ENCODE measurements around the gene SYNJ2. TPM values are rescaled to one million over a fixed set of nuclear protein-coding genes. Genes with fewer than 3 reads are reported as not detected.
A peak's percentile ranks its signal among the peaks of the same experiment; 100 is the strongest.

Gene SYNJ2
- total RNA-seq, 1 experiment from 2014 or later, result 24.5 TPM

DNA sequence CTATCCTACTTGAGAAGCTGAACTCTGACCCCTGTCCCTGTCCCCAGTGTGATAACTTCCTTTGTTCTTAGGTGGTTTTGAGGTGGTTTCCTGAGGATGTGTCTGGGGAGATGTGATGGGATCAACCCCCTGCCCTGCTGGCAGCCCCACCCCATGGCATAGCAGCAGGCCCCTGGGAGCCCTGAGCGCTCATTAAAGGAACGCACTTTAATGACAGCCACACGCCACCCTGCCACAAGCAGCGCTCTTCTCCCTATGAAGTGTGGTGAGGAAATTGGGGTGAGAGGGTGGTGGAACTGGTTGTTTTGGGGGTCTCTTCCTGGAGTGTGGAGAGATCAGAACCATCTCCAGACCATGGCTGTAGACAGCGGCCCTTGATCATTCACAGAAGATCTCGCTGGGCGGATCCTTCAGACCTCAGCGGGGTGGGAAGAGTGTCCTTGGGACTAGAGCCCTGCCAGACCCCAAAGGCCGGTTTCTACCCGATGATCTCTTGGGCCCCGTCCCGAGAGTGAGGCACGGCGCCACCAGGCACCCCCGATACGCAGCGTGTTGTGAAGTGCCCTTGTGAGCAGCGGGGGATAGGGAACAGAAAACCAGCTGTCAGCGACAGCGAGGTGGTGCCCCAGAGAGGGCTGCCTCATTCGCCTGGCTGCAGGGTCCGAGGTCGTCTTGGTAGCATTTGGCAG is 45.4 kb downstream of the SYNJ2 start:
- DNase-seq, result no peak
- no peak overlapping the region for H4K5ac ChIP-seq (ENCODE audit: insufficient read length, low read depth, low read length)
- no peak overlapping the region for H2BK12ac ChIP-seq (ENCODE audit: insufficient read length, low read depth, low read length)
- H3K27me3 ChIP-seq (ENCODE audit: insufficient read depth, low read length), result no peaks in the 10 kb centered on the region
- H3K27ac ChIP-seq (ENCODE audit: insufficient read length, low read depth, low read length), result no peak overlapping the region
- H3K23ac ChIP-seq (ENCODE audit: insufficient read length, low read depth, low read length), result no peak overlapping the region
- no CpG with 5 or more reads among the region's 23 CpGs for WGBS (ENCODE audit: extremely low coverage, insufficient read length, low lambda C conversion rate)
- H3K18ac ChIP-seq (ENCODE audit: insufficient read length, low read depth, low read length), result no peak overlapping the region
- H3K27ac Mint-ChIP-seq, result peak overlapping the region; percentile 21 to 85 (median 32); a peak in 5 of 7 replicates
- no peak overlapping the region for H4K91ac ChIP-seq (ENCODE audit: insufficient read length, low read depth, low read length)
- no peak overlapping the region for H3K9ac ChIP-seq (ENCODE audit: extremely low read depth, insufficient read length, low read length)
- H3K36me3 Mint-ChIP-seq (ENCODE audit: insufficient read depth in 1 of 3, low read depth in 3 of 3), result peaks cover 0 to 11% (median 3%) of the 10 kb centered on the region in 3 experiments; a peak in 3 of 7 replicates
- H3K9me3 Mint-ChIP-seq, result no peaks in the 10 kb centered on the region
- H2BK15ac ChIP-seq (ENCODE audit: low read depth, low read length), result no peak overlapping the region
- no peaks in the 10 kb centered on the region for H3K4me1 ChIP-seq (ENCODE audit: insufficient read depth, low read length)
- no peak overlapping the region for H2BK120ac ChIP-seq (ENCODE audit: low read depth, low read length, poor library complexity, severe bottlenecking)
- no peaks in the 10 kb centered on the region for H3K9me3 ChIP-seq (ENCODE audit: control insufficient read depth, low read depth, low read length)
- no peaks in the 10 kb centered on the region for H3K23me2 ChIP-seq (ENCODE audit: insufficient read length, low read depth, low read length, poor library complexity, severe bottlenecking)
- H2BK5ac ChIP-seq (ENCODE audit: insufficient read length, low read length), result no peak overlapping the region
- H2BK20ac ChIP-seq (ENCODE audit: low read depth, low read length, poor library complexity, severe bottlenecking), result no peak overlapping the region
- no peaks in the 10 kb centered on the region for H3K27me3 Mint-ChIP-seq (ENCODE audit: low read depth)
- no peaks in the 10 kb centered on the region for H4K20me1 ChIP-seq (ENCODE audit: control insufficient read depth, insufficient read depth, insufficient read length)
- no peaks in the 10 kb centered on the region for H3K79me2 ChIP-seq (ENCODE audit: insufficient read depth, low read length)
- TF ChIP-seq, protein P1, sequence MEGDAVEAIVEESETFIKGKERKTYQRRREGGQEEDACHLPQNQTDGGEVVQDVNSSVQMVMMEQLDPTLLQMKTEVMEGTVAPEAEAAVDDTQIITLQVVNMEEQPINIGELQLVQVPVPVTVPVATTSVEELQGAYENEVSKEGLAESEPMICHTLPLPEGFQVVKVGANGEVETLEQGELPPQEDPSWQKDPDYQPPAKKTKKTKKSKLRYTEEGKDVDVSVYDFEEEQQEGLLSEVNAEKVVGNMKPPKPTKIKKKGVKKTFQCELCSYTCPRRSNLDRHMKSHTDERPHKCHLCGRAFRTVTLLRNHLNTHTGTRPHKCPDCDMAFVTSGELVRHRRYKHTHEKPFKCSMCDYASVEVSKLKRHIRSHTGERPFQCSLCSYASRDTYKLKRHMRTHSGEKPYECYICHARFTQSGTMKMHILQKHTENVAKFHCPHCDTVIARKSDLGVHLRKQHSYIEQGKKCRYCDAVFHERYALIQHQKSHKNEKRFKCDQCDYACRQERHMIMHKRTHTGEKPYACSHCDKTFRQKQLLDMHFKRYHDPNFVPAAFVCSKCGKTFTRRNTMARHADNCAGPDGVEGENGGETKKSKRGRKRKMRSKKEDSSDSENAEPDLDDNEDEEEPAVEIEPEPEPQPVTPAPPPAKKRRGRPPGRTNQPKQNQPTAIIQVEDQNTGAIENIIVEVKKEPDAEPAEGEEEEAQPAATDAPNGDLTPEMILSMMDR (conservative IDR thresholded peaks at IDR 0.05), result no peak
- H3T11ph ChIP-seq (ENCODE audit: low read length), result no peak overlapping the region
- no peak overlapping the region for H4K8ac ChIP-seq (replicated peaks; ENCODE audit: insufficient read length, low read depth, low read length)
- no peak overlapping the region for H3K4me3 Mint-ChIP-seq
- no peak overlapping the region for H2AK5ac ChIP-seq (ENCODE audit: insufficient read length, low read length)
- H3K4me2 ChIP-seq (ENCODE audit: insufficient read depth, insufficient read length, low read length), result no peak overlapping the region
- H2AFZ ChIP-seq (ENCODE audit: low read length), result no peak overlapping the region
- H3K4me1 Mint-ChIP-seq, result peaks cover 30 to 35% of the 10 kb centered on the region in 2 experiments
- H3K79me1 ChIP-seq (ENCODE audit: insufficient read depth, low read depth, low read length, poor library complexity, severe bottlenecking), result no peaks in the 10 kb centered on the region
- no peak overlapping the region for H3K14ac ChIP-seq (ENCODE audit: insufficient read depth, low read length)
- H3K4ac ChIP-seq (ENCODE audit: low read depth, low read length), result no peak overlapping the region
- H3K56ac ChIP-seq (ENCODE audit: insufficient read length, low read depth, low read length), result no peak overlapping the region
